Testis (tissue), 2 donors: ENCODE results near the gene AMELY.

Source experiments
- POLR2A ChIP-seq: fragments of 450-650 bp; IDR thresholded peaks from one replicate; pipeline ENCODE4 v1.6.1; 2017; ENCODE audit warnings: antibody characterized with exemption, mild to moderate bottlenecking, moderate library complexity
- TF ChIP-seq, protein P1 (sequence below), 3 experiments: fragments of 450-650 bp in 2 of 3; fragments of 200-600 bp in 1 of 3; sonication (generic) in 1 of 3; IDR thresholded peaks; one replicate each; pipeline ENCODE4 v1.5.1; 2016 to 2019; ENCODE audit warnings: antibody characterized with exemption in 3 of 3, mild to moderate bottlenecking in 2 of 3, moderate library complexity in 1 of 3

DNA sequence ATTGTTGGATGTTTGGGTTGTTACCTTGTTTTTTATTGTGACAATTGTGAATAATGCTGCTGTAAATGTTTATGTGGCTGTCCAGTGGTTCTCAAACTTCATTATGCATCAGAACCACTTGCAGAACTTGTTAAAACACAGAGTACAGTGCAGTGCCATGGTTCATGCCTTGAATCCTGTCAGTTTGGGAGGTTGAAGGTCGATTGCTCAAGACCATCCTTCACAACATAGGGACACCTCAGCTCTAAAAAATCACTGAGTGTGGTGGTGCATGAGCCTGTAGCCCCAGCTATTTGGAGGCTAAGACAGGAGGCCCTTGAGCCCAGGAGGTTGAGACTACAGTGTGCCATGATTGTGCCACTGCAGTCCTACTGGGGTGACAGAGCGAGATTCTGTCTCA is 23.9 kb upstream of the AMELY start:
- TF ChIP-seq POLR2A: no peak
- TF ChIP-seq, protein P1, sequence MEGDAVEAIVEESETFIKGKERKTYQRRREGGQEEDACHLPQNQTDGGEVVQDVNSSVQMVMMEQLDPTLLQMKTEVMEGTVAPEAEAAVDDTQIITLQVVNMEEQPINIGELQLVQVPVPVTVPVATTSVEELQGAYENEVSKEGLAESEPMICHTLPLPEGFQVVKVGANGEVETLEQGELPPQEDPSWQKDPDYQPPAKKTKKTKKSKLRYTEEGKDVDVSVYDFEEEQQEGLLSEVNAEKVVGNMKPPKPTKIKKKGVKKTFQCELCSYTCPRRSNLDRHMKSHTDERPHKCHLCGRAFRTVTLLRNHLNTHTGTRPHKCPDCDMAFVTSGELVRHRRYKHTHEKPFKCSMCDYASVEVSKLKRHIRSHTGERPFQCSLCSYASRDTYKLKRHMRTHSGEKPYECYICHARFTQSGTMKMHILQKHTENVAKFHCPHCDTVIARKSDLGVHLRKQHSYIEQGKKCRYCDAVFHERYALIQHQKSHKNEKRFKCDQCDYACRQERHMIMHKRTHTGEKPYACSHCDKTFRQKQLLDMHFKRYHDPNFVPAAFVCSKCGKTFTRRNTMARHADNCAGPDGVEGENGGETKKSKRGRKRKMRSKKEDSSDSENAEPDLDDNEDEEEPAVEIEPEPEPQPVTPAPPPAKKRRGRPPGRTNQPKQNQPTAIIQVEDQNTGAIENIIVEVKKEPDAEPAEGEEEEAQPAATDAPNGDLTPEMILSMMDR (IDR thresholded peaks at IDR 0.05): no peak
